Activated naive CD4-positive, alpha-beta T cell treated with anti-CD3 and anti-CD28 coated beads for 36 hours (primary cell): Measurements from ENCODE around the gene C1R. TPM values are rescaled to one million over a fixed set of nuclear protein-coding genes. Genes with fewer than 3 reads are reported as not detected.

Source experiments
- CTCF ChIA-PET: fragments of 350-600 bp; sonication (Branson Sonifier 250); formaldehyde crosslinking; loops from one replicate; lab custom pipeline; 2021; ENCODE audit warnings: antibody characterized with exemption; lab: Charles Lee
- DNase-seq: peaks from one replicate; pipeline ENCODE4 v3.0.0-alpha.2; 2020
- H3K27ac Mint-ChIP-seq: one replicate; pipeline ENCODE4 v1.8.0; 2021; ENCODE audit warnings: mild to moderate bottlenecking, mixed read lengths
- H3K27me3 Mint-ChIP-seq: one replicate; pipeline ENCODE4 v1.8.0; 2021; ENCODE audit warnings: low read depth, mixed read lengths
- H3K36me3 Mint-ChIP-seq: one replicate; pipeline ENCODE4 v1.8.0; 2021; ENCODE audit warnings: low read depth, mixed read lengths
- H3K4me1 Mint-ChIP-seq: one replicate; pipeline ENCODE4 v1.8.0; 2021; ENCODE audit warnings: low read depth, mixed read lengths
- H3K4me3 Mint-ChIP-seq: one replicate; pipeline ENCODE4 v1.8.0; 2021; ENCODE audit warnings: mild to moderate bottlenecking, moderate library complexity, mixed read lengths
- H3K9me3 Mint-ChIP-seq: one replicate; pipeline ENCODE4 v1.8.0; 2021; ENCODE audit warnings: mixed read lengths
- intact Hi-C: fragments of 100-400 bp; cut with micrococcal nuclease; formaldehyde crosslinking; loops from one replicate; pipeline ENCODE4 v1.15.1; 2023
- total RNA-seq, 2 experiments: library from RNA; stranded (reverse); gene quantifications; one replicate each; pipeline ENCODE4 v1.2.3, GENCODE V29; 2021

The C1R gene
- total RNA-seq, 2 experiments from 2014 or later: 1.4 to 1.5 TPM

DNA sequence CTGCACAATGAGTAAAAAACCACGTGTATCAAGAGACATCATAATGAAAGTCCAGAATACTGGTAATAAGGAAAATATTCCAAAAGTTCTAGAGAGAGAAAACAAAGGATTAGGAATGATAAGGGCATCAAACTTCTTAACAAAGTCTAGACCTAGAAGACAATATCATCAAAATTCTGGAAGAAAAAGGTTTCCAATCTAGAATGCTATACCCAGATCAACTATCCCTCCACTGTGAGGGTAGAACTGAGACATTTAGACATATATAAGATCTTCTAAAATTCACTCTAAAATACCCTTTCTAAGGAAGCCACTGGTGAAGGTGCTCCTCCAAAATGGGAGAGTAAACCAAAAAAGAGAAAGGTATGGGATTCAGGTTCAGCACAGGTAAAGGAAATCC is 13.8 kb upstream of the C1R start:
- no peak overlapping the region for H3K27ac Mint-ChIP-seq
- H3K9me3 Mint-ChIP-seq: peaks cover 13% of the 10 kb centered on the region
- CTCF ChIA-PET: interaction anchor here (1.4 to 3.8 kb wide), 2 partner anchors 15 to 161 kb away, joined by 3 to 24 read pairs; partner anchors contain the start of genes C12orf57 and RNU7-1
- H3K27me3 Mint-ChIP-seq: no peaks in the 10 kb centered on the region
- H3K36me3 Mint-ChIP-seq: peaks cover 22% of the 10 kb centered on the region
- no peak for DNase-seq
- H3K4me3 Mint-ChIP-seq: no peak overlapping the region
- intact Hi-C loops: loop anchor here (5.0 kb wide), 1 partner anchor 254 kb away; the partner anchor contains the start of genes CDCA3 and USP5
- H3K4me1 Mint-ChIP-seq: peaks cover 35% of the 10 kb centered on the region

DNA sequence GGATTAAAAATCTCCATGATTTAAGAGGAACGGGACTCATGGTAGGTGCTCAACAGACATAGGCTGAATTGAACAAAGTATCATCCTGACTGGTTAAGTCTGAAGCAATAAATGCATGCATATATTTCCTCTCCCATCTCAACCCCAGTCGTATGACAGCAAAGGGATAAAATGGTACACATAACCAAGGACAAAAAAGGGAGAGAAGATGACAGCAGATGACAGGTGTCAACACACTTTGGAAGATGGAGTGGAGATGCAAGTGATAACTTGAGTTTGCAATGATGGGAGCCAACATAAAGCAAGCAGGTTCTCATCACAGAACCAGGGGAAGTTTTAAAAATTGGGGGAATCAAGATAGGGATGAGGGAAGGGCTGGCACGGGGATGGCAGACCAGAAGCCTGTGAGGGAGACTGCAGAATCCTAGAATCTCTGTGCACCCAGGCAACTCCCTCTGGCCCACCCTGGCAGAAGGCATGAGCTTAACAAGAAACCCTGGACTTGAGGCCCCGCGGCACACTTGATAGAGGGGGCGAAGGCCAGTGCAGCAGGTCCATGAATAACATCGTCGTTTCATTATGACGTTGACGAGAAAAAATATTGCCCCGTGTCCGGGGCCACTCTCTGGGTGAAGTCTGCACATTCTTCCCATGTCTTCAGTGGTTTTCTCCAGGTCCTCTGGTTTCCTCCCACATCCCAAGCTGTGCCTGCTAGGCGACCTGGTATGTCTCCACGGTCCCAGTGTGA is 11.8 kb upstream of the C1R start:
- no peak overlapping the region for H3K4me3 Mint-ChIP-seq
- peaks cover 13% of the 10 kb centered on the region for H3K9me3 Mint-ChIP-seq
- H3K4me1 Mint-ChIP-seq: peaks cover 30% of the 10 kb centered on the region
- H3K27ac Mint-ChIP-seq: no peak overlapping the region
- intact Hi-C loops: no loop called here
- H3K36me3 Mint-ChIP-seq: peaks cover 22% of the 10 kb centered on the region
- CTCF ChIA-PET: no interaction called here
- no peaks in the 10 kb centered on the region for H3K27me3 Mint-ChIP-seq
- no peak for DNase-seq

DNA sequence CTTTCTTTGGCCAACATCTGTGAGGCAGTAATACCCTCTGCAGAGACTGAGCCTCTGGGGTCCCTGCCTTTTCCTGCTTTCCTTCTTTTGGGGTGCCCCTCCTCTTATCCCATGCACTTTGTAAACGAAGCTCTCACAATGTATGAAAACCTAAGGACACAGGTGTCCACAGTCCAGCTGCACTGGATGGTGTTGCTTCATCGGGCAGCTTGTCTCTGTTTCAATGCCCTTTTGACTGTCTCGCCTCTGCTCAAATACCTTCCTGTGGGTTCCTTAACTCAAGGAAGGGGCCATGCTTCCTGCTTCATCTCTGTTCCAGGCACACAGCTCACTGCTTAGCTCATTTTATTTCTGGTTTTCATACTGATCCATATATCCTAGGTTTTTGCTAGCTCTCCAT is 10.3 kb upstream of the C1R start:
- Mint-ChIP-seq H3K4me3 (no peak overlapping the region), H3K27me3 (no peaks in the 10 kb centered on the region), H3K27ac (no peak overlapping the region), H3K9me3 (peaks cover 13% of the 10 kb centered on the region), H3K36me3 (peaks cover 16% of the 10 kb centered on the region), H3K4me1 (peaks cover 24% of the 10 kb centered on the region)
- intact Hi-C loops: no loop called here
- DNase-seq: no peak
- CTCF ChIA-PET: interaction anchor here (1.6 to 2.0 kb wide), 2 partner anchors 9 to 10 kb away, joined by 8 to 12 read pairs; partner anchors contain the start of gene C1R

DNA sequence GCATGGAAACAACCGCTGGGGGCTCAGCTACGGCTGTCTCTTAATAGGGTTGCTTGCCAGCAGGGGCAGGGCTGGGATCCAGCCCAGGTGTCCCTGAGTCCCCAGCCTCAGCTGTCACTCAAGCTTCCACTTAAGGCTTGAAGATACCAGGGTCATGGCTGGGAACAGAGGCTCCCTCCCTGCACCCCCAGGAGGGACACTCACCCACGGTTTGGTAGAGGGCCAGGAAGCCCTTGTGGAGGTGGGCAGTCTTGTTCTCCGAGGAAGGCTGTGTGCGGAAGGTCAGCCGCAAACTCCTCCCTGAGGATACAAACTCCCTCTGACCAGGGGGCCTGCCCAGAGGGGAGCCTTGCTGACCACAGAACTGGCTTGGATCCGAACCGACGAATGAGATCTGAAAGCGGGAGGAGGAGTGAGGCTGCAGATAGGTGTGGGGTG is 9.5 kb upstream of the C1R start:
- Mint-ChIP-seq H3K36me3 (peaks cover 16% of the 10 kb centered on the region), H3K9me3 (peaks cover 11% of the 10 kb centered on the region), H3K4me1 (peaks cover 20% of the 10 kb centered on the region), H3K27ac (no peak overlapping the region), H3K27me3 (no peaks in the 10 kb centered on the region), H3K4me3 (no peak overlapping the region)
- no peak for DNase-seq
- intact Hi-C loops: no loop called here
- CTCF ChIA-PET: interaction anchor here (1.6 to 2.0 kb wide), 2 partner anchors 8 to 11 kb away, joined by 8 to 12 read pairs; partner anchors contain the start of gene C1R

DNA sequence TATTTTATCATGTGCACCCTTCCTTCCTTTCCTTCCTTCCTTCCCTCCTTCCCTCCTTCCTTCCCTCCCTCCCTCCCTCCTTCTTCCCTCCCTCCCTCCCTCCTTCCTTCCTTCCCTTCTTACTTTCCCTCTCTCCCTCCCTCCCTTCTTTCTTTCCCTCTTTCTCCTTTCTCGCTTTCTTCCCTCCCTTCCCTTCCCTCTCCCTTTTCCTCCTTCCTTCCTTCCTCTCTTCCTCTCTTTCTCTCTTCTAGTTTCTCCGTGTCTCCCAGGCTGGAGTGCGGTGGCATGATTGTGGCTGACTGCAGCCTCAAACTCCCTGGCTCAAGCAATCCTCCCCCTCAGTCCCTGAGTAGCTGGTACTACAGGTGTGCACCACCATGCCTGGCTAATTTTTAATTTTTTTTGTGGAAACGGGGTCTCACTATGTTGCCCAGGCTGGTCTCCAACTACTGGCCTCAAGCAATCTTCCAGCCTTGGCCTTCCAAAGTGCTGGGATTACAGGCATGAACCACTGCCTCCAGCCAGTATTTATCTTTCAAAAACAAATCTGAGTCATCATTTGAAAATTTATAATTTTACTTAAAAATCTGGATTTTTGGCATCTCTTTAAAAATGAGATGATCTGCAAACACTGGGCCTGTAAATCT is 8.9 kb upstream of the C1R start:
- H3K9me3 Mint-ChIP-seq: peaks cover 6% of the 10 kb centered on the region
- no peak for DNase-seq
- no peak overlapping the region for H3K27ac Mint-ChIP-seq
- H3K4me3 Mint-ChIP-seq: no peak overlapping the region
- H3K36me3 Mint-ChIP-seq: peaks cover 12% of the 10 kb centered on the region
- H3K27me3 Mint-ChIP-seq: no peaks in the 10 kb centered on the region
- intact Hi-C loops: no loop called here
- H3K4me1 Mint-ChIP-seq: peaks cover 16% of the 10 kb centered on the region
- CTCF ChIA-PET: no interaction called here

DNA sequence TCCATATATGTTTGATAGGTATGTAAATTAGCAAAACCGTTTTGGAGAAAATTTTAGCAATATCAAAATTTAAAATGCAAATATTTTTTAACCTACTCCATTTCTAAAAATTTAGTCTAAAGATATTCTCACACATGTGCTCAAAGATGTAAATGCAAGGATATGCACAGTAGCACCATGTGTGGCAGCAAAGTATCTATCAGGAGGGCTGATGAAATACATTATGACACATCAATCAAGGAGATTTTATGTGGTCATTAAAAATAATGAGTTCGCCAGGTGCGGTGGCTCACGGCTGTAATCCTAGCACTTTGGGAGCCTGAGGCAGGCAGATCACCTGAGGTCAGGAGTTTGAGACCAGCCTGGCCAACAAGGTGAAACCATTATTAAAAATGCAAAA is 8.0 kb upstream of the C1R start:
- no peak overlapping the region for H3K4me3 Mint-ChIP-seq
- DNase-seq: no peak
- H3K36me3 Mint-ChIP-seq: peaks cover 3% of the 10 kb centered on the region
- no peaks in the 10 kb centered on the region for H3K9me3 Mint-ChIP-seq
- no peaks in the 10 kb centered on the region for H3K27me3 Mint-ChIP-seq
- CTCF ChIA-PET: no interaction called here
- H3K27ac Mint-ChIP-seq: no peak overlapping the region
- intact Hi-C loops: no loop called here
- H3K4me1 Mint-ChIP-seq: peaks cover 10% of the 10 kb centered on the region

DNA sequence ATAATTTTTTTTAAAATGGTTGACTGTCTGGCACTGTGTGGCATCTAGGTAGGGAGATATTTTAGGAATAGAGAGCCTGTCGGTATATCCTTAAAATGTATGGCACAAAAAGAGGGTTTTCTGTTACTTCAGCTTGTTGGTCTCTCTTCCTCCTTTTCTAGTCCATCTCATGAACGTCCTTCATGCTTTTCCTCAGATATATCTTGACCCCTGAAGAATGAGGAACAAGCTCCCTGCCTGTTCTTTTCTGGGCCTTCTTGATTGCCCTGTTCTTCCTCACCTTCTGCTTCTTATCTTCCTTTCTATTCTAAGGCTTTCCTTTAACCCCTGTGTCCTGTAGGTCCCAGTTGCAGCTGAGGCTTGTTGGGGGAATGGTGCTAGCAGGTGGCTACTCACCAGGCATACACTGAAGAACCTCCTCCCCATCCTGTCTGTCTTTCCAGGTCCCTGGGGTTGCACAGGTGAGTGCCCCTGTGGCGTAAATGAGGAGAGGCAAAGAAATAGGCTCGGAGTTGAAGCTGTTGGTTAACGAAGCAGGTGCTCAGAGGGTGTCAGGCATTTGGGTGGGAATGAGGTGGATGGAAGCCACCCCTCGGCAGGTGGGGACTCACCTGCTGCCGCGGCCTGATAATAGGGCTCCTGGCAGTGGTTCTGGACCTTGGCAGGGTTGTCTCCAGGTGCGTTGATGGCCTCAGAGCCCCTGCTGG is 7.2 kb upstream of the C1R start:
- Mint-ChIP-seq H3K27me3 (no peaks in the 10 kb centered on the region), H3K4me1 (peaks cover 10% of the 10 kb centered on the region), H3K4me3 (no peak overlapping the region), H3K9me3 (no peaks in the 10 kb centered on the region), H3K27ac (no peak overlapping the region), H3K36me3 (peaks cover 2% of the 10 kb centered on the region)
- DNase-seq: no peak
- intact Hi-C loops: no loop called here
- CTCF ChIA-PET: interaction anchor here (0.6 to 1.4 kb wide), 5 partner anchors 8 to 57 kb away, joined by 3 to 5 read pairs (median 3); partner anchors contain the start of gene C1RL

DNA sequence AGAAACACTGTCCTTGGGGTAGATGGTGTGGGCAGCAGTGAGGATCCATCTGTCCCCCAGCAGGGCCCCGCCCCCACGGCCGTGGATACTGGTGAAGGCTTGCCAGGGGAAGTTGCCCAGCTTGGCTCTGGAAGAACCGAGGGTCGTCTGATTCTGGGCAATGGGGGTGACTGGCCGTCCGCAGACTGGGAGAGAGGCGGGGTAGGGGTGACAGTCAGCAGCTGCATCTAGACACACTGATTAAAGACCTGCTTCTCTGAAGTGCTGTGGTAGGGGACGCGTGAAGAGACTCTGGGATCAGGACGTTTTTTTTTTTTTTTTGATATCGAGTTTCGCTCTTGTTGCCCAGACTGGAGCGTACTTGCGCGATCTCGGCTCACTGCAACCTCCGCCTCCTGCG is 4.7 kb upstream of the C1R start:
- no peaks in the 10 kb centered on the region for H3K27me3 Mint-ChIP-seq
- intact Hi-C loops: no loop called here
- DNase-seq: no peak
- peaks cover 2% of the 10 kb centered on the region for H3K36me3 Mint-ChIP-seq
- H3K4me3 Mint-ChIP-seq: no peak overlapping the region
- no peaks in the 10 kb centered on the region for H3K9me3 Mint-ChIP-seq
- peaks cover 4% of the 10 kb centered on the region for H3K4me1 Mint-ChIP-seq
- CTCF ChIA-PET: interaction anchor here (1.5 kb wide), 1 partner anchor 92 kb away, joined by 5 read pairs; no protein-coding TSS in a partner anchor
- no peak overlapping the region for H3K27ac Mint-ChIP-seq

DNA sequence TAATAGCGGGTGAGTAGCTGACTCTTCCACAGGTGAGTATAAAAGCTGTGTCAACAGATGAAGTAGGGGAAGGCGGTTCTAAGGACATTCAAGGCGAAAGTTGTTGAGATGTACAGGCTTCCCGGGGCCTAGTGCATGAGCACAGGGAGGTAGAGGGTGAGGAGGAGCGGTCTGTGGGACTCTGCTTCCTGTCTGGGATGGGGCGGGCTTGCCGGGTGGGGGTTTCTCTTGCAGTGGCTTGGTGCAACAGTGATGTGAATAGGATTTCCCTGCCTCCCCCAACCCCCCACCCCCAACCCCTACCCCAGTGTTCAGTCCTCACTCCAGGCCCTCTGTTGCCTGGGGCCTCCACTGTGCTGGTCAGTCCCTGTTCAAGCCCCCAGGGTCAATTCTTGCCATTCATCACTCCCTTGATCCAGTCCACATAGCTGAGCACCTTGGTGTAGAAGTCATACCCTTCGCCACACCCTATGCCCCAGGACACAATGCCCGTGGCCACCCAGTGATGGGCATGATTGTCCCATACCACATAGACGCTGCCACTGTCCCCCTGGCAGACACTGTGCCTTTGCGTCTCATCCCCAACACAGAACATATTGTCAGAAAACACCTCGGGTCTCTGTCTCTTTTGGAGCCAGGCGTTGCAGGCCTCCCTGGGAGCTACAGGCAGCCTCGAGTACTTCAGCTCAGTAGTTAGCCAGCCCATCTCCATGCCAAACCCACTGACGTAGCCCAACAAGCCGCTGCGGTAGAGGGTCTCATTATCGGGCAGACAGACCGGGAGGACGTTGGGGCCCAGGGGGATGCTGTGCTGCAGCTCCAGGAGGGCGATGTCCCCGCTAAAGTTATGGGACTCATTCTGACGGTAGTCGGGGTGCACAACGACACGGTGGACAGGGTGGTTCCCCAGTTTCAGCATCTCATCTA is 4.0 kb upstream of the C1R start:
- no peak for DNase-seq
- H3K36me3 Mint-ChIP-seq: peaks cover 2% of the 10 kb centered on the region
- peaks cover 7% of the 10 kb centered on the region for H3K4me1 Mint-ChIP-seq
- no peak overlapping the region for H3K4me3 Mint-ChIP-seq
- intact Hi-C loops: no loop called here
- CTCF ChIA-PET: interaction anchor here (0.7 to 1.7 kb wide), 5 partner anchors 12 to 152 kb away, joined by 3 to 5 read pairs (median 5); partner anchors contain the start of gene C1RL
- no peak overlapping the region for H3K27ac Mint-ChIP-seq
- H3K27me3 Mint-ChIP-seq: no peaks in the 10 kb centered on the region
- no peaks in the 10 kb centered on the region for H3K9me3 Mint-ChIP-seq

DNA sequence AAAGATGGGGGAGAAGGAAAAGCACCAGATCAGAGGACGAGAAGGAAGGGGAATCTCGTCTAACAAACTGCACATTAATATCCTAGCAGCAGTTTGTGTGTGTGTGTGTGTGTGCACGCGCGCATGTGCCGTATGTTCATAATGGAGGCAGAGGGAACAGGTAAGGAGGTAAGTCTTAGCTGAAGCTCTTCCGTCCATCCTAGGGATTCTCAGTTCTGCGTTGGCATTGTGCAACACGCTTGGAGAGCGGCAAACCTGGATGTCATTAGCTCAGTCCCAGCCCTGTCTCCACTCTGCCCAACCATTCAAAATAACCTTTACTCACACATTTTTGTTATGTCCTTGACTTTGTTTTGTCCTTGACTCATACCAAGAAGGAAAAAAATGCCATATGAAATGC is 1.6 kb upstream of the C1R start:
- no peak overlapping the region for H3K4me3 Mint-ChIP-seq
- peaks cover 2% of the 10 kb centered on the region for H3K36me3 Mint-ChIP-seq
- CTCF ChIA-PET: interaction anchor here (1.9 to 2.7 kb wide), 3 partner anchors 9 to 19 kb away, joined by 5 to 30 read pairs (median 8); partner anchors contain the start of gene C1RL
- H3K27ac Mint-ChIP-seq: no peak overlapping the region
- DNase-seq: no peak
- no peaks in the 10 kb centered on the region for H3K9me3 Mint-ChIP-seq
- peaks cover 7% of the 10 kb centered on the region for H3K4me1 Mint-ChIP-seq
- intact Hi-C loops: loop anchor here (2.0 kb wide), 3 partner anchors 19 to 225 kb away; partner anchors contain the start of genes EMG1 and PHB2
- H3K27me3 Mint-ChIP-seq: no peaks in the 10 kb centered on the region

DNA sequence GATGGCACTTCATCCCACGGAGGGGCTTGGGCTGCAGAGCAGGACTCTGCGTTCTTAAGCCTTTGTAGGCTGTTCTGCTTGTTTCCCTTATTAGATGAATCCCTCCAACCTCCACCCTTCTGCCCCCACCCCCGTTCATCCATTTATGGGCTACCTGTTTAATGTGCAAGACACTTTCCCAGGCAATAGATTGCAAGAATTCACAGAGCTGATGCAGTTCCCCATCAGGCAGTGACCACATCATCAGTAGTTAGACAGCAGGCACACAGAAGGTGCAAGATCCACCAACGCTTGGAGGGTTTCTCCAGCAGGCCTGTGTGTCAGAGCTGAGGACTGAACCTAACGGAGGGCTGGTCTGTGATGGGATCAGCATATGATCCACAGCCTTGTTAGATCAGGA is 1.2 kb upstream of the C1R start:
- H3K27ac Mint-ChIP-seq: no peak overlapping the region
- DNase-seq: no peak
- no peaks in the 10 kb centered on the region for H3K27me3 Mint-ChIP-seq
- CTCF ChIA-PET: interaction anchor here (1.9 to 2.7 kb wide), 3 partner anchors 9 to 20 kb away, joined by 5 to 30 read pairs (median 8); partner anchors contain the start of gene C1RL
- no peaks in the 10 kb centered on the region for H3K9me3 Mint-ChIP-seq
- H3K36me3 Mint-ChIP-seq: no peaks in the 10 kb centered on the region
- peaks cover 7% of the 10 kb centered on the region for H3K4me1 Mint-ChIP-seq
- intact Hi-C loops: loop anchor here (2.0 kb wide), 3 partner anchors 19 to 225 kb away; partner anchors contain the start of genes EMG1 and PHB2
- H3K4me3 Mint-ChIP-seq: no peak overlapping the region
